ENCODE data around the gene PACSIN1. TPM values are rescaled to one million over a fixed set of nuclear protein-coding genes. Genes with fewer than 3 reads are reported as not detected.
A peak's percentile ranks its signal among the peaks of the same experiment; 100 is the strongest.

The PACSIN1 gene
- total and polyA plus RNA-seq, 5 experiments from 2014 or later: 0.06 to 0.82 (median 0.41) TPM

DNA sequence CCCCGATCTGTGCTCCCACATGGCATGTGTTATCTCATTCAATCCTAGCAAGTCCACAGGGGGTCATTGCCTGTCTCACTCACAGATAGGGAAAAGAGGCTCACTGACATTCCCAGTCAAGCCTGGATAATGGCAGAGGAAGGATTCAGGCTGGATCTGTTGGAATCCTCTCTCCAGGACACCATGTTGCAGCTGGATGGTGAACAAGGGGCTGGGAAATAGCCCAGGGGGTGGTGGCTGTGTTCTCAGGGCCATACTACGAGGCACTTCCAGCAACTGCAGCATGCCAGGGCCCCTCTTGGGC is 95.3 kb downstream of the PACSIN1 start:
- Mint-ChIP-seq H3K4me3 (no peak overlapping the region), H3K27ac (no peak overlapping the region), H3K36me3 (no peaks in the 10 kb centered on the region), H3K27me3 (peaks cover 0 to 7% (median 3%) of the 10 kb centered on the region in 5 donors), H3K4me1 (peaks cover 0 to 2% (median 0%) of the 10 kb centered on the region in 4 donors), H3K9me3 (peaks cover 0 to 7% (median 0%) of the 10 kb centered on the region in 9 donors)
- DNase-seq (no peak), ATAC-seq (no peak)
- POLR2A ChIA-PET: no interaction called here

DNA sequence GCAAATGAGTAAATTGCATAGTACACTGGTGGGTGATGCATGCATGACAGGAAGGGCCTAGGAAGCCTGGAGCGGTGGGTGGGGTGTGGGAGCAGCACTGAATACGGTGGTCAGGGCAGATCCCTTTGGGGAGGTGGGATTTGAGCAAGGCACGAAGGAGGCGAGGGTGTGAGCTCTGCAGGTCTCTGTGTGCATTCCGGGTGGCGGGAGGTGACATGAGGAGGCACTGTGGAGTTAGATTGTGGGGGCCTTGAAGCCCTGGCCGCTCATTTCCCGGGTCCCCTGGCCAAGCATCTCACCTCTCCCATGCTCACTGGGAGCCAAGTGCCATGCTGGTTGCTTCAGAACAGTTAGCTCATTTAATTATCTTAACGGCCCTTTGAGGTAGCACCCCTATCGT is 96.5 kb downstream of the PACSIN1 start:
- H3K9me3 Mint-ChIP-seq: peaks cover 0 to 7% (median 0%) of the 10 kb centered on the region in 9 donors
- DNase-seq: no peak
- peaks cover 0 to 10% (median 5%) of the 10 kb centered on the region in 5 donors for H3K27me3 Mint-ChIP-seq
- H3K4me3 Mint-ChIP-seq: no peak overlapping the region
- no peaks in the 10 kb centered on the region for H3K4me1 Mint-ChIP-seq
- ATAC-seq: no peak
- no peak overlapping the region for H3K27ac Mint-ChIP-seq
- no peaks in the 10 kb centered on the region for H3K36me3 Mint-ChIP-seq
- POLR2A ChIA-PET: no interaction called here

DNA sequence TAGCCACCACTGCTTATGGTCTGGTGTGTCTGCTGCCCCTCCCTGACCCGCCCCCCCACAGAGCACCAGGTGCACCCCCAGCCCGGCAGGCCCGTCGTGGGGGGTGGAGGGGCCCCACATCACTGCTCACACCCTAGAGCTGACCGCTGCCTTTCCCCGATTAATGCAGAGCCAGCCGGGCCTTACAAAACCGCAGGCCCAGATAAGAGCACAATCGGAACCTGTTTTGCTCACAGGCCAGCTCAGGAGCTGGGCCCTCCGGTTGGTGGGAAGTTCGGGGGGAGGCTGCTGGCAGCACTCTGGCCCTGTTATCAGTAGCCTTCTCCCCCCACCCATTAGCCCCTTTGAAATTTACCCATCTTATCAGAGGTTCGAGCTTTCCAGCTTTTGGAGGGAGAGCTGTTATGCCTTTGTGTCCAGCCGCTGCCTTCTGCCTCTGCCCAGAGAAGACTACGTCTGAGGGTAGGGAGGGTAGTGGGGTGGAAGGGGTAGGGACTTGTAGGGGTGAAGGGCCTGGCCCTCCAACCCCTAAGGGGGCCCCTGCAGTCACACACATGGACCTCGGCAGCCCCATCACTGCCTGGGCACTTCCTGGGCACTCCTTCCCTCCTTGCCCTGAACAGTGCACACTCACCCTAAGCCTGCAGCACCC is 97.1 kb downstream of the PACSIN1 start:
- DNase-seq (no peak), ATAC-seq (no peak)
- no peak overlapping the region for H3K27ac Mint-ChIP-seq
- H3K27me3 Mint-ChIP-seq: peaks cover under 1 to 12% (median 7%) of the 10 kb centered on the region in 5 donors
- H3K9me3 Mint-ChIP-seq: peaks cover 0 to 7% (median 0%) of the 10 kb centered on the region in 9 donors
- H3K36me3 Mint-ChIP-seq: no peaks in the 10 kb centered on the region
- POLR2A ChIA-PET: no interaction called here
- no peak overlapping the region for H3K4me3 Mint-ChIP-seq
- H3K4me1 Mint-ChIP-seq: no peaks in the 10 kb centered on the region

DNA sequence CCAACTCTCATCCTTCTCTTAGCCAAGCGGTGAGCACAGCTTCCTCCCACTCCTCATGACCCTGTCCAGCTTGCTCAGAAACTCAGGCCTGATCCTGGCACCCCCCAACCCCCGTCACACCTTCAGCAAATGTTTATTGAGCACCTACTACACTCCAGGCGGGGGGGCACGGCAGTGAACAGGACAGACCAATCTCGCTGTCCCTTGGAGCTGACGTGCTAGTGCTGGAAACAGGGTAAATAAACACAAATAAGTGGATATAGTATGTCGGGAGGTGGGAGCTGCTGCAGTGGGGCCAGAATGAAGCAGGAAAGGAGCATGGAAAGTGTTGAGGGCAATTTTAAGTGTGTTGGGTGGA is 97.6 kb downstream of the PACSIN1 start:
- no peaks in the 10 kb centered on the region for H3K4me1 Mint-ChIP-seq
- POLR2A ChIA-PET: no interaction called here
- ATAC-seq (no peak), DNase-seq (no peak)
- H3K36me3 Mint-ChIP-seq: no peaks in the 10 kb centered on the region
- H3K27ac Mint-ChIP-seq: no peak overlapping the region
- H3K27me3 Mint-ChIP-seq: peaks cover 3 to 12% (median 8%) of the 10 kb centered on the region in 5 donors
- H3K4me3 Mint-ChIP-seq: no peak overlapping the region
- peaks cover 0 to 7% (median 0%) of the 10 kb centered on the region in 9 donors for H3K9me3 Mint-ChIP-seq

DNA sequence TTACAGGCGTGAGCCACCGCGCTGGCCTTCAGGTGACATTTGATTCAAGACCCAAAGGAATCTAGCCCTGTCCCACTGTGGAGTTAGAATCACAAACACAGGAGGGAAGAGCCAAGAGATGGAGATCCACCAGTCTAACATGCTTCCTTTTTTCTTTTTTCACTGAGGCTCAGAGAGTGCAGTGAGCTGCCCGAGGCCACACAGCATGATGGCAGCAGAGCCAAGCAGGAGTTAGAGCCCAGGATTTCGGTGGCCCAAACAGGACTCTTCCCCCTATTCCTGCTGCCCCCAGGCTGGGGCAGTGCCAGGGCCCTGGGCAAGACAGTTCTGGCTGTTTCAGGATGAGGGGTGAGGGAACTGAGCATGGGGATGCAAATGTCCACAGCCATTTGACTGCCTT is 98.3 kb downstream of the PACSIN1 start:
- Mint-ChIP-seq H3K27ac (peak overlapping the region in 1 of 10 donors; percentile 49), H3K27me3 (peaks cover 3 to 15% (median 8%) of the 10 kb centered on the region in 5 donors), H3K4me1 (no peaks in the 10 kb centered on the region), H3K4me3 (no peak overlapping the region), H3K9me3 (peaks cover 0 to 3% (median 0%) of the 10 kb centered on the region in 9 donors), H3K36me3 (no peaks in the 10 kb centered on the region)
- ATAC-seq (no peak), DNase-seq (no peak)
- POLR2A ChIA-PET: no interaction called here

DNA sequence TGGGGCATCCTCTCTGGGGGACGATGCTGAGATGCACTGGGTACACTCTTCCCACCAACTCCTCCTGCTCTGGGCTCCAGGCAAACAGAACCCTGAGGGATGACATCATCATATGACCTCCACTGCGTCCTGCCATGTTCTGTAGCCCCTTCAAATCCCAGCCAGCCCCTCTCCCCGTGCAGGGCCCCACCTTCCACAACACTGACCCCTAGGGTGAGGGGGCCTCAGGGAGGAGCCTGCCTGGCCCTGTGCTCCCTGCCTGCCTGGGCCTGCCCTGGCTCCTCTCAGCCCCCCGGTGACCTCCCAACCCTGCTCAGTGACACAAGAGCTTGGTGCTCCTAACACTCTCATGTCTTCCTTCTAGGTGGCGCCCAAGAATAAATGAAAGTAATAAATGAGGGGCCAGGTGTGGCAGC is 99.9 kb downstream of the PACSIN1 start:
- H3K9me3 Mint-ChIP-seq: no peaks in the 10 kb centered on the region
- no peak overlapping the region for H3K4me3 Mint-ChIP-seq
- POLR2A ChIA-PET: no interaction called here
- peaks cover 3 to 15% (median 8%) of the 10 kb centered on the region in 5 donors for H3K27me3 Mint-ChIP-seq
- peak overlapping the region in 1 of 10 donors; percentile 34 for H3K27ac Mint-ChIP-seq
- ATAC-seq (no peak), DNase-seq (no peak)
- H3K4me1 Mint-ChIP-seq: no peaks in the 10 kb centered on the region
- H3K36me3 Mint-ChIP-seq: no peaks in the 10 kb centered on the region

DNA sequence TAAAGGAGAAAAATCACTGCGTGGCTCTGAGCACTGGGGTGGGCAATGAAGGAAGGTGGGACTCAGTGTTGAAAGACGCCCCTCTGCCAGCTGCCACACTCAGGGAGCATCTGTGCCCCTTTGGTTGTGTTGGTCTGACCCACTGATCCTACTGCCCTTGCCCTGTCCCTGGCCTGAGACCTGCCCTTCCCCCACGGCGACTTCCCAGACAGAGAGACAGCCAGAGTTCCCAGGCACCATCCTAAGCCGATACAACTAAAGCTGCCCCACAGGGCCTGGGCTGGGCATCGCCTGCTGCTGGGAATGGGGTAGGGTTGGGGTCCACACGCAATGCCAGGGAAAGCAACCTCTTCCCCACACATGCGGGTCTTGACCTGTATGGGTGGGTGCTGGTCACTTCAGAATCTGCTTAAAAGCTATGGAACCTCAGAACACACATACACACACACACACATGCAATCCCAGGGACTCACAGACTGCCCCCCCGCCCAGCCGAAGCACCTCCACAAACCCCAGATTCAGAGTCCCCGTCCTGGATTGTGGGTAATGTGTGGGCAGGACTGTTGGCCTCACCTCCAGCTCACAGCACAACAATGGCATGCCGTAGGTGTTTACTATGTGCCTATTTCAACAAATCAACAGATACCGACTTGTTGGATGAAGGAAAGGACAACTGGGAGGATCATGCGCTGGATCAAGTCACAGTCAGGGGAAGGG is 101.1 kb downstream of the PACSIN1 start:
- no peak for ATAC-seq
- no peak for DNase-seq
- no peaks in the 10 kb centered on the region for H3K36me3 Mint-ChIP-seq
- H3K4me3 Mint-ChIP-seq: peak overlapping the region in 1 of 10 donors; percentile 10
- H3K9me3 Mint-ChIP-seq: no peaks in the 10 kb centered on the region
- POLR2A ChIA-PET: interaction anchor here (0.7 kb wide), 1 partner anchor 34 kb away, joined by 4 read pairs; no protein-coding TSS in a partner anchor
- H3K27ac Mint-ChIP-seq: peak overlapping the region in 1 of 10 donors; percentile 7
- H3K27me3 Mint-ChIP-seq: peaks cover 4 to 15% (median 8%) of the 10 kb centered on the region in 5 donors
- no peaks in the 10 kb centered on the region for H3K4me1 Mint-ChIP-seq

DNA sequence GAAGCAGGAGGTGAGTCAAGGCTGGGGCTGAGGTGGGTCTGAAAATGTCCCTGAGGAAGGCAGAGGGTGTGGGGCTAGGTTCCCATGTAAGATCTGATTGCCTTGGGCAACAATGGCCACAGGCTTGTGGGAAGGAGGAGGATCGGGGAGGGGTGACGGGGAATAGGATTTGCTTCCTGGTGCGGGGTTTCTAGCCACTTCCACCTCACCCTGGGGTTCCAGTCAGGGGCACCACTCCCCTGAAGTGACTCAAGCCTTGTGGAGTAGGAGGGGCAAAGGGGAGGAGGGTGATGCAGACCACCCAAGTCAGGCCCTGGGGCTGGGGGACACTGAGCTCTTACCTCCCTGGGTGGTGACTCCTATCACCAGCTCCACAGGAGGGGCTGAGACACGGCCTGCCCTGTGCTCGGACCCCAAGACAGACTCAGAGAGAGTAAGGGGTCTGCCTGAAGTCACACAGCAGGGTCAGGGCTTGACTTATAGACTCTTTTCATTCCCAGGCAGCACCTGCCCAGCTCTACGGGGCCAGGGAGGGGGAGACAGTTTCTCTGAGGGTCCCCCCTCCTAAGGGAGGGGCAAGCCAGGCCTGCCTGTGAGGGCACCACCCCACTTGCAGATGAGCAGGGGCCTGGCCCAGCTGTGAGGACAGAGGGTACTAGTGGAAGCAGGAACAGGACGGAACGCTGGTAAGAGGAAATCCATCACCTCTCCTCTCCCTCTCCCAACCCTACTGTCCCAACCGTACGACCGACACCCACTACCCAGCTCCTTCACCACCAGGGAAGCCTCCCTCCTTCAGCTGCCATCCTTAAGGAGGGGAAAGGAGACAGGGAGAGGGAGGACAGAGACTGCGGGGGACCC is 102.7 kb downstream of the PACSIN1 start:
- Mint-ChIP-seq H3K36me3 (no peaks in the 10 kb centered on the region), H3K27me3 (peaks cover 4 to 15% (median 7%) of the 10 kb centered on the region in 5 donors), H3K4me3 (no peak overlapping the region), H3K4me1 (no peaks in the 10 kb centered on the region), H3K27ac (peak overlapping the region in 2 of 10 donors; percentile 76 to 89), H3K9me3 (no peaks in the 10 kb centered on the region)
- no peak for DNase-seq
- ATAC-seq: no peak
- POLR2A ChIA-PET: no interaction called here

DNA sequence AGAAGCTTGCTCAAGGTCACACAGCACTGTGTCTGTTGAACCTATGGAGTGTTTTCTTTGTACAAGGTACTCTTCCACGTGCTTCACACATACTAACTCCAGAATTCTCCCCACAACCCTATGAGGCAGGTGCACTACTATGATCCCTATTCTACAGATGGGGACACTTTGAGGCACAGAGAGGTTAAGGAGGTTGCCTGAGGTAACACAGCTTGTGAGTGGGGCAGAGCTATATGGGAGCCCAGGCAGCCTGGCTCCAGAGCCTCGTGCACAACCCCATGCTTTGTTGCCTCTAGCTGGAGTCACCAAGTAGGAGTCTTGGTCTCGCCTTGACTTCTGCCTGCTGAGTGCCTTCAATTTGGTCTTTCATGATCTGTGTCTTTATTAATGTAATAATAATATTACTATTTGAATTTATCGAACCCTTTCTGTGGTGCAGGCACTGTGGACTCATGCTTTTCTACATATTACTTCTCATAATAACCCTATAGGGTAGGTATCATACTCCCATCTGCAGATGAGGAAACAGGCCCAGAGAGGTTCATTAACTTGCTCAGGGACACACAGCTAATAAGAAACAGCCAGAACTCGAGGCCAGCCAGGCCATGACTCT is 103.6 kb downstream of the PACSIN1 start:
- Mint-ChIP-seq H3K27ac (no peak overlapping the region), H3K4me1 (no peaks in the 10 kb centered on the region), H3K4me3 (no peak overlapping the region), H3K9me3 (no peaks in the 10 kb centered on the region), H3K36me3 (no peaks in the 10 kb centered on the region), H3K27me3 (peaks cover 4 to 15% (median 6%) of the 10 kb centered on the region in 5 donors)
- DNase-seq (no peak), ATAC-seq (no peak)
- POLR2A ChIA-PET: no interaction called here

DNA sequence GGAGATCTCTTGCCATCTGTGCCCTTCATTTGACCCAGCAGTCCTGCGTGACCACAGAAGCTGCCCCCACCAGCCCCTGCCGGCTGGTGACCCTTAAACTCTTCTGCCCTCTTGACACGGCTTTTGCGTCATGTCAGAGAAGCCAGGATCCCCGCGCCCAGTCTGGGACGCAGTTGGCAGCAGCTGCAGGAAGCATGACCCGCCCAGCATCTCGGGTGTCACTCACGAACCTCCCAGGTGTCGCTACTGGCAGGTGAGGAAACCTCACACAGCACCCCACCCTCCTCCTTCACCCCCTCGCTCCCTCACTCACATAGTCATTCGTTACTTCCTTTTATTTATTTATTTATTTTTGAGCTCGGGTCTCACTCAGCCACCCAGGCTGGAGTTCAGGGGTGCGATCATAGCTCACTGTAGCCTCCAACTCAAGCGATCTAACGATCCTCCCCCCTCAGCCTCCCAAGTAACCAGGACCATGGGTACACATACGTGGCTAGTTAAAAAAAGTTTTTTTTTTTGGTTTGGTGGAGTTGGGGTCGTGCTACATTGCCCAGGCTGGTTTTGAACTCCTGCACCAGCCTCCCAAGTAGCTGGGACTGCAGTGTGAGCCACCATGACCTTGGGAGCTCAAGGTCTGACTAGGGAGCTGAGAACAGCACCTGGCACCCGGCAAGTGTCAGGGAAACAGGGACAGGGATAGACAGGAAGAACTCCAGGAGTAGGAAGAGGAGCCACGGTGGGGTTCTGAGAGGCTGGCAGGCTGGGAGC is 104.4 kb downstream of the PACSIN1 start:
- Mint-ChIP-seq H3K36me3 (no peaks in the 10 kb centered on the region), H3K4me3 (no peak overlapping the region), H3K9me3 (no peaks in the 10 kb centered on the region), H3K27me3 (peaks cover 4 to 15% (median 6%) of the 10 kb centered on the region in 5 donors), H3K27ac (peak overlapping the region in 2 of 10 donors; percentile 66 to 78), H3K4me1 (no peaks in the 10 kb centered on the region)
- DNase-seq (no peak), ATAC-seq (no peak)
- POLR2A ChIA-PET: interaction anchor here (0.6 kb wide), 1 partner anchor 1255 kb away, joined by 4 read pairs; no protein-coding TSS in a partner anchor

DNA sequence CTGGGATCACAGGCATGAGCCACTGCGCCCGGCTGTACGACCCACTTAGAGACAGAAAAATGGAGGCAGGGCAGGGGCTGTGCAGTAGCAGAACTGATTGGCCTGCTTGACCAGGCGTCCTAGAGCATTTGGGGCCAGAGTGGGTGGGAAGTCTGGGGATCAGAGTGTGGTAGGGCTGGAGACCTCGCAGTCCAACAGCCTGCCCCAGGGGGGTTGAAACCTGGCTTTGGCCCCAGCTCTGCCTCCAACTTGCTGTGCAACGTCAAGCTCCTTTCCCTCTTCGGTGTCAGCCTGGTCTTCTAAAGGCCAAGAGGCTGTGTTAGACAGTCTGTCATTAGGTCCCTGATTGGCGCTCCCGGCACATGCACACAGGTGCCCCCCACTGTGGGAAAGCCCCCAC is 105.5 kb downstream of the PACSIN1 start:
- POLR2A ChIA-PET: no interaction called here
- ATAC-seq: no peak
- H3K27ac Mint-ChIP-seq: peak overlapping the region in 1 of 10 donors; percentile 62
- H3K27me3 Mint-ChIP-seq: peaks cover 0 to 14% (median 4%) of the 10 kb centered on the region in 5 donors
- no peak overlapping the region for H3K4me3 Mint-ChIP-seq
- H3K4me1 Mint-ChIP-seq: peaks cover 0 to 4% (median 4%) of the 10 kb centered on the region in 4 donors
- no peaks in the 10 kb centered on the region for H3K36me3 Mint-ChIP-seq
- H3K9me3 Mint-ChIP-seq: no peaks in the 10 kb centered on the region
- no peak for DNase-seq

DNA sequence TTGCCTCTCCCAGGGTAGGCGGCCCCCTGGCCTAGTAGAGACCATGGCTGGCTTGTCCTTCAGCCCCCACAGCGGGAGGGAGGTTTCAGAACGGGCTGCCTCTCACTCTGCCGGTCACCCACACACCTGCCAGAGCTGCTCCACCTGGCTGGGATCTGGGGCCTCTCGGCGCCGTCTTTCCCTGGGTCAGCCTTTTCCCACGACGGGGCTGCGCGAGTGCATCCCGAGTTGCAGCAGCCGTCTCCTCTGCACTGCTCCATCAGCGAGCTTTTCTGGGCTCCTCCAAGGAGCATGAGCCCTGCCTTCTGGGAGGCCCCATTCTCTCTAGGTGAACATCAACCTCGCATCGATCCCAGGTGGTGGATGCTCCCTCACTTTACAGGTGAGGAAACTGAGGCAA is 106.1 kb downstream of the PACSIN1 start:
- Mint-ChIP-seq H3K27me3 (peaks cover 0 to 9% (median 4%) of the 10 kb centered on the region in 5 donors), H3K9me3 (no peaks in the 10 kb centered on the region), H3K4me1 (peaks cover 0 to 6% (median 6%) of the 10 kb centered on the region in 4 donors), H3K4me3 (no peak overlapping the region), H3K36me3 (no peaks in the 10 kb centered on the region), H3K27ac (peak overlapping the region in 1 of 10 donors; percentile 26)
- DNase-seq: no peak
- no peak for ATAC-seq
- POLR2A ChIA-PET: no interaction called here

Data from naive thymus-derived CD8-positive, alpha-beta T cell (primary cell).